Neuronal stem cell (in vitro differentiated cells): Measurements from ENCODE around the gene GCNA.
"Not testable (repeated sequence)": the region's sequence is repeated elsewhere in the genome, so short reads cannot be mapped to it uniquely, and the experiment has no call there.

Experiments
- DNase-seq: peaks from one replicate; pipeline ENCODE4 v3.0.0-alpha.2; 2013; ENCODE audit warnings: low spot score
- H2AFZ ChIP-seq: one replicate; pipeline ENCODE4 v1.6.1; 2013; ENCODE audit warnings: mild to moderate bottlenecking, low read length, inconsistent platforms
- H2AK5ac ChIP-seq: 2 replicates; pipeline ENCODE4 v1.6.1; 2013; ENCODE audit warnings: low read depth, mild to moderate bottlenecking, inconsistent platforms, low read length, moderate library complexity, mixed read lengths
- H2BK120ac ChIP-seq: 2 replicates; pipeline ENCODE4 v1.6.1; 2013; ENCODE audit warnings: low read depth, mild to moderate bottlenecking, inconsistent platforms, low read length, moderate library complexity, mixed read lengths
- H2BK12ac ChIP-seq: one replicate; pipeline ENCODE4 v1.6.1; 2013; ENCODE audit warnings: low read length, inconsistent platforms
- H2BK15ac ChIP-seq: 2 replicates; pipeline ENCODE4 v1.6.1; 2013; ENCODE audit warnings: mild to moderate bottlenecking, low read length, inconsistent platforms, mixed read lengths
- H2BK5ac ChIP-seq: one replicate; pipeline ENCODE4 v1.6.1; 2013; ENCODE audit warnings: inconsistent platforms, mild to moderate bottlenecking, low read length, moderate library complexity
- H3K14ac ChIP-seq: one replicate; pipeline ENCODE4 v1.6.1; 2013; ENCODE audit warnings: low read length, inconsistent platforms
- H3K18ac ChIP-seq: 2 replicates; pipeline ENCODE4 v1.6.1; 2013; ENCODE audit warnings: low read length, inconsistent platforms
- H3K23ac ChIP-seq: 2 replicates; pipeline ENCODE4 v1.6.1; 2013; ENCODE audit warnings: low read depth, mild to moderate bottlenecking, mixed read lengths, low read length, inconsistent platforms; ENCODE audit not compliant: poor library complexity
- H3K27ac ChIP-seq: replicated peaks from 3 replicates; pipeline ENCODE4 v1.5.1; 2013; ENCODE audit warnings: low read length, inconsistent platforms
- H3K27me3 ChIP-seq, 3 experiments: 2 replicates each; pipeline ENCODE4 v1.6.1; 2013; ENCODE audit warnings: low read length in 3 of 3, mild to moderate bottlenecking in 2 of 3, inconsistent platforms in 1 of 3, low read depth in 1 of 3, mixed read lengths in 1 of 3, moderate library complexity in 1 of 3; ENCODE audit not compliant: control insufficient read depth in 3 of 3, insufficient read depth in 3 of 3
- H3K36me3 ChIP-seq, 2 donors: replicated peaks in 1 of 2; 2 replicates each; pipeline ENCODE4 v1.6.1; 2013; ENCODE audit warnings: low read length in 2 of 2; ENCODE audit not compliant: control insufficient read depth in 2 of 2, insufficient read depth in 2 of 2
- H3K4ac ChIP-seq: 2 replicates; pipeline ENCODE4 v1.6.1; 2013; ENCODE audit warnings: inconsistent platforms, mild to moderate bottlenecking, low read length, moderate library complexity
- H3K4me1 ChIP-seq, 2 donors: 1 replicate in 1 of 2; 2 replicates in 1 of 2; pipeline ENCODE4 v1.6.1; 2013; ENCODE audit warnings: low read length in 2 of 2, low read depth in 1 of 2; ENCODE audit not compliant: control insufficient read depth in 2 of 2, insufficient read depth in 1 of 2
- H3K4me2 ChIP-seq: one replicate; pipeline ENCODE4 v1.6.1; 2013; ENCODE audit warnings: mild to moderate bottlenecking, low read length, inconsistent platforms; ENCODE audit not compliant: insufficient read depth, poor library complexity, severe bottlenecking
- H3K4me3 ChIP-seq, 2 donors: 2 replicates each; pipeline ENCODE4 v1.5.1; 2013; ENCODE audit warnings: low read length in 2 of 2, mild to moderate bottlenecking in 2 of 2, inconsistent platforms in 1 of 2, moderate library complexity in 1 of 2
- H3K79me1 ChIP-seq: one replicate; pipeline ENCODE4 v1.6.1; 2013; ENCODE audit warnings: low read depth, mild to moderate bottlenecking, inconsistent platforms, low read length, moderate library complexity
- H3K9ac ChIP-seq: one replicate; pipeline ENCODE4 v1.6.1; 2013; ENCODE audit warnings: mild to moderate bottlenecking, low read depth, low read length, inconsistent platforms; ENCODE audit not compliant: poor library complexity
- H3K9me3 ChIP-seq, 2 donors: replicated peaks in 1 of 2; 2 replicates each; pipeline versions ENCODE3 to v1.6.1; 2013; ENCODE audit warnings: low read length in 2 of 2, mild to moderate bottlenecking in 2 of 2, inconsistent platforms in 1 of 2, low read depth in 1 of 2, mixed read lengths in 1 of 2, moderate library complexity in 1 of 2; ENCODE audit not compliant: control insufficient read depth in 2 of 2, insufficient read depth in 1 of 2
- H4K8ac ChIP-seq: one replicate; pipeline ENCODE4 v1.6.1; 2013; ENCODE audit warnings: low read depth, mild to moderate bottlenecking, inconsistent platforms, low read length, moderate library complexity
- H4K91ac ChIP-seq: one replicate; pipeline ENCODE4 v1.6.1; 2013; ENCODE audit warnings: low read length, low read depth, mild to moderate bottlenecking, inconsistent platforms; ENCODE audit not compliant: poor library complexity
- WGBS, 2 donors: extraction: QIAGEN DNeasy Blood & Tissue Kit; methylation state at CpG; one replicate each; pipeline ENCODE4 v1.1.7; 2013; ENCODE audit warnings: missing lambda C conversion rate in 2 of 2, mixed read lengths in 1 of 2; ENCODE audit not compliant: insufficient read length in 2 of 2, insufficient replicate concordance in 1 of 2; ENCODE audit errors: extremely low coverage in 2 of 2; 5-methylcytosine and 5-hydroxymethylcytosine counted together

Gene GCNA

DNA sequence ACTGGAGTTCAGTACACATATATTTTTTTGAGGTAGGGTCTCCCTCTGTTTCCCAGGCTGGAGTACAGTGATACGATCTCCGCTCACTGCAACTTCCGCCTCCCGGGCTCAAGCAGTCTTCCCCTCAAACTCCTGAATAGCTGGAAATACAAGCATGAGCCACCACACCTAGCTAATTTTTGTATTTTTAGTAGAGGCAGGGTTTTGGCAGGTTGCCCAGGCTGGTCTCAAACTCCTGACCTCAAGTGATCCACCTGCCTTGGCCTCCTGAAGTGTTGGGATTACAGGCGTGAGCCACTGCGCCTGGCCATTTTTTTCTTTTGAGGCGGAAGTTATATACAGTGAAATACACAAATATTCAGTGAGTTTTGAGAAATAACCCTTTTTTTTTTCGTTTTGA lies 6.8 kb upstream of the GCNA start:
- not testable (repeated sequence) for H2BK15ac ChIP-seq, H3K9me3 ChIP-seq, H2BK120ac ChIP-seq, H3K4me3 ChIP-seq, H3K4me1 ChIP-seq, H4K91ac ChIP-seq, H4K8ac ChIP-seq, H3K27ac ChIP-seq, H3K4ac ChIP-seq, H3K18ac ChIP-seq, H2BK5ac ChIP-seq, H3K4me2 ChIP-seq, H3K14ac ChIP-seq, H3K23ac ChIP-seq, H3K79me1 ChIP-seq, H2AFZ ChIP-seq, H2BK12ac ChIP-seq, H3K9ac ChIP-seq, H3K27me3 ChIP-seq, H2AK5ac ChIP-seq, DNase-seq
- no CpG with 5 or more reads among the region's 8 CpGs for WGBS, 2 donors
- peaks cover 12 to 89% of the 10 kb centered on the region in 2 donors for H3K36me3 ChIP-seq

DNA sequence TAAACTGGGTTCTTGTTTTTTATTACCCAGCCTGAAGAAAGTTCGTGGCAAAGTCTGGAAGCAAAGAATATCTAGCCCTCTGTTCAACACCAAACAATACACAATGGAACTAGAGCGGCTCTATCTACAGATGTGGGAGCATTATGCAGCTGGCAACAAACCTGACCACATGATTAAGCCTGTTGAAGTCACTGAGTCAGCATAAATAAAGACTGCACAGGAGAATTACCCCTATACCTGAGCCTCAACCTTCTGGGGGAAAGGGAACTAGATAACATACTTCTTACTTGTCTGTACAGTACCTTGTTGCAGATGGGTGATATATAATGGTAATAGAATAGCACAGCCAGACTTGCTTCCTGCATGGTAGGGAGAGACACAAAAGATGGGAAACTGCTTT lies 4.6 kb upstream of the GCNA start:
- no CpG with 5 or more reads among the region's 2 CpGs for WGBS, 2 donors
- peaks cover 6 to 79% of the 10 kb centered on the region in 2 donors for H3K36me3 ChIP-seq
- no peak overlapping the region for H3K14ac ChIP-seq
- no peak overlapping the region for H2BK5ac ChIP-seq
- no peak overlapping the region for H3K9ac ChIP-seq
- DNase-seq = no peak
- no peak overlapping the region for H2BK120ac ChIP-seq
- H3K18ac ChIP-seq = no peak overlapping the region
- no peak overlapping the region for H3K27ac ChIP-seq
- H3K79me1 ChIP-seq = no peaks in the 10 kb centered on the region
- no peak overlapping the region for H3K4ac ChIP-seq
- no peak overlapping the region for H2BK12ac ChIP-seq
- no peak overlapping the region for H4K91ac ChIP-seq
- H3K4me2 ChIP-seq = no peak overlapping the region
- H2AK5ac ChIP-seq = no peak overlapping the region
- no peak overlapping the region for H2AFZ ChIP-seq
- no peaks in the 10 kb centered on the region for H3K27me3 ChIP-seq
- no peaks in the 10 kb centered on the region for H3K9me3 ChIP-seq
- no peak overlapping the region for H3K23ac ChIP-seq
- no peak overlapping the region for H3K4me3 ChIP-seq
- no peaks in the 10 kb centered on the region for H3K4me1 ChIP-seq
- H2BK15ac ChIP-seq = no peak overlapping the region
- no peak overlapping the region for H4K8ac ChIP-seq

DNA sequence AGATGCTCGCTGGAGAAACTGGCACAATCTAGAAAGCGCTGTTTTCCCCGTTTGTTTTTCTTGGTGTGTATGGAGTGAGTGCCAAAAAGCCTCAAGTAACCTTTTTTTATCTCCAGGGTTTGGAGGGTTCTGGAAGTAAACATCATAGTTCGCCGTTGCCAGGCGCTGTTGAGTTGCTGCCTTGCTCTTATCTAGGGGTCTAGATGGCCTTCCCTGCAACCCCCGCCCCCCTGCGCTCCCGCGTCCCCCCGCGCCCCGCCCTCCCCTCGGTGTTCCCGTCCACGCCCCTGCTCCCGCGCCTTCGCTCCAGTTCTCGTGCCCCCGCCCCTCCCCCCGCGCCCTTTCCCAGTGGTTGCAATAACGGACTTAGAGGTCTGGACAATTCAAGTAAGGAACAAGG lies 555 bp upstream of the GCNA start:
- peaks cover 2% of the 10 kb centered on the region for H3K79me1 ChIP-seq
- H3K9me3 ChIP-seq = no peaks in the 10 kb centered on the region
- no peaks in the 10 kb centered on the region for H3K4me1 ChIP-seq
- H2BK15ac ChIP-seq = no peak overlapping the region
- no peaks in the 10 kb centered on the region for H3K27me3 ChIP-seq
- no peak overlapping the region for H2AK5ac ChIP-seq
- H3K4me2 ChIP-seq = no peak overlapping the region
- DNase-seq = no peak
- no CpG with 5 or more reads among the region's 24 CpGs for WGBS, 2 donors
- H3K4ac ChIP-seq = no peak overlapping the region
- no peak overlapping the region for H2AFZ ChIP-seq
- H3K23ac ChIP-seq = no peak overlapping the region
- no peak overlapping the region for H3K18ac ChIP-seq
- no peak overlapping the region for H2BK12ac ChIP-seq
- H3K9ac ChIP-seq = no peak overlapping the region
- H3K4me3 ChIP-seq = no peak overlapping the region
- H2BK120ac ChIP-seq = no peak overlapping the region
- peaks cover 6 to 45% of the 10 kb centered on the region in 2 donors for H3K36me3 ChIP-seq
- H3K14ac ChIP-seq = no peak overlapping the region
- H2BK5ac ChIP-seq = no peak overlapping the region
- no peak overlapping the region for H4K8ac ChIP-seq
- no peak overlapping the region for H4K91ac ChIP-seq
- H3K27ac ChIP-seq = no peak overlapping the region

- Histone ChIP-seq H3K9me3 (no peaks in the 10 kb centered on the region), H3K4me3 (no peak overlapping the region), H3K23ac (no peak overlapping the region), H3K36me3 (peaks cover 0 to 29% of the 10 kb centered on the region in 2 donors), H3K27ac (no peak overlapping the region), H3K14ac (no peak overlapping the region), H2AK5ac (no peak overlapping the region), H2AFZ (no peak overlapping the region), H3K4me2 (no peak overlapping the region), H3K79me1 (peaks cover 2% of the 10 kb centered on the region), H2BK120ac (no peak overlapping the region), H4K8ac (no peak overlapping the region), H2BK5ac (no peak overlapping the region), H2BK12ac (no peak overlapping the region), H3K9ac (no peak overlapping the region), H3K4ac (no peak overlapping the region), H3K27me3 (no peaks in the 10 kb centered on the region), H3K4me1 (no peaks in the 10 kb centered on the region), H4K91ac (no peak overlapping the region), H2BK15ac (no peak overlapping the region), H3K18ac (no peak overlapping the region)
- no peak for DNase-seq
- no CpG with 5 or more reads among the region's 26 CpGs for WGBS, 2 donors
Measured at GRCh38 chrX:71579136-71579989, 1.1 kb downstream of the GCNA start.
